ENCODE measurements around the gene TAL1.

GRCh38 chr1:47230692-47231300 is 1.2 kb downstream of the TAL1 start:
- TF ChIP-seq CTCF (IDR thresholded peaks at IDR 0.05) (no peak), EZH2phosphoT487 (IDR thresholded peaks at IDR 0.05) (peak; percentile 89), EZH2 (IDR thresholded peaks at IDR 0.05) (peak; percentile 94)
